K562 (cell line): ENCODE results near the gene SCFD2. TPM values are rescaled to one million over a fixed set of nuclear protein-coding genes. Genes with fewer than 3 reads are reported as not detected.

Experiments used
- ATAC-seq: fragments of 200-7000 bp; cut with Tn5 transposase; 3 replicates; pipeline ENCODE4 v1.9.1; 2020; ENCODE audit warnings: moderate library complexity
- BruUV-seq: library from RNA; stranded (reverse); fragments of 400-500 nt; replicated peaks from 2 replicates; lab custom pipeline; 2021; lab: Mats Ljungman, UMichigan
- CTCF ChIA-PET: fragments of 300-600 bp; formaldehyde crosslinking; extraction: SDS; loops from one replicate; lab custom pipeline; 2021; ENCODE audit warnings: low intra/inter-chr PET ratio; lab: Yijun Ruan, JAX
- POLR2A ChIA-PET: fragments of 300-600, 350-650 bp; sonication (Branson Sonifier 250); formaldehyde crosslinking; extraction: SDS; loops from one replicate; lab custom pipeline; 2021; ENCODE audit warnings: antibody characterized with exemption, inconsistent platforms; lab: Yijun Ruan, JAX
- DNase-seq, 4 experiments: peaks; one replicate each; pipeline versions ENCODE4 v3.0.0 to v3.0.0-alpha.2; 2011 to 2018; ENCODE audit warnings: low spot score in 3 of 4, mixed read lengths in 3 of 4; ENCODE audit errors: extremely low read depth in 1 of 4
- FAIRE-seq: peaks from 2 replicates; lab custom pipeline; 2011; peaks lifted over from hg19 to GRCh38; lab: Jason Lieb, UNC
- H2AFZ ChIP-seq: 2 replicates; pipeline ENCODE4 v1.6.0; 2011; ENCODE audit warnings: low read depth, low read length, control low read depth, inconsistent platforms
- H3K27ac ChIP-seq: fragments of 200-600 bp; 3 replicates; pipeline ENCODE4 v1.8.0; 2011; ENCODE audit warnings: low read depth, mild to moderate bottlenecking, control low read depth, inconsistent platforms, low read length, moderate library complexity, mixed read lengths; ENCODE audit errors: extremely low read depth
- H3K27me3 ChIP-seq, 2 experiments: fragments of 300-600 bp in 1 of 2; 2 replicates in 1 of 2; 3 replicates in 1 of 2; pipeline versions ENCODE4 v1.6.0 to v1.8.0; 2011; ENCODE audit warnings: inconsistent platforms in 2 of 2, low read length in 2 of 2, mild to moderate bottlenecking in 1 of 2, mixed read lengths in 1 of 2, moderate library complexity in 1 of 2; ENCODE audit not compliant: control insufficient read depth in 2 of 2, insufficient read depth in 2 of 2
- H3K36me3 ChIP-seq: fragments of 300-600 bp; 3 replicates; pipeline ENCODE4 v1.8.0; 2011; ENCODE audit warnings: mild to moderate bottlenecking, low read length, inconsistent platforms; ENCODE audit not compliant: control insufficient read depth, insufficient read depth
- H3K4me1 ChIP-seq, 2 experiments: fragments of 200-600 bp in 1 of 2; replicated peaks in 1 of 2; 2 replicates in 1 of 2; 3 replicates in 1 of 2; pipeline versions ENCODE4 v1.5.1 to v1.8.0; 2011; ENCODE audit warnings: inconsistent platforms in 2 of 2, low read length in 2 of 2, mild to moderate bottlenecking in 1 of 2, mixed read lengths in 1 of 2, moderate library complexity in 1 of 2; ENCODE audit not compliant: control insufficient read depth in 2 of 2, insufficient read depth in 2 of 2
- H3K4me2 ChIP-seq: 2 replicates; pipeline ENCODE4 v1.6.1; 2011; ENCODE audit warnings: low read length, control low read depth, inconsistent platforms, mixed read lengths; ENCODE audit not compliant: insufficient read depth
- H3K4me3 ChIP-seq: fragments of 200-600 bp; sonication (generic), shearing (Covaris generic); 2 replicates; pipeline ENCODE4 v1.5.1; 2016; ENCODE audit warnings: control low read depth, inconsistent platforms
- H3K79me2 ChIP-seq: fragments of 200-600 bp; 3 replicates; pipeline ENCODE4 v1.8.0; 2011; ENCODE audit warnings: low read length, inconsistent platforms; ENCODE audit not compliant: control insufficient read depth, insufficient read depth
- H3K9ac ChIP-seq, 2 experiments: 2 replicates each; pipeline versions ENCODE4 v1.6.0 to v1.6.1; 2011; ENCODE audit warnings: low read depth in 2 of 2, low read length in 2 of 2, control low read depth in 1 of 2, inconsistent platforms in 1 of 2, mild to moderate bottlenecking in 1 of 2, mixed read lengths in 1 of 2; ENCODE audit not compliant: insufficient read depth in 1 of 2
- H3K9me1 ChIP-seq: one replicate; pipeline ENCODE4 v1.6.0; 2011; ENCODE audit warnings: inconsistent platforms, mild to moderate bottlenecking, low read length, moderate library complexity; ENCODE audit not compliant: control insufficient read depth, insufficient read depth
- H3K9me3 ChIP-seq: replicated peaks from 2 replicates; pipeline ENCODE4 v1.5.1; 2011; ENCODE audit warnings: low read depth, low read length, inconsistent platforms; ENCODE audit not compliant: control insufficient read depth, insufficient read depth
- H4K20me1 ChIP-seq: replicated peaks from 2 replicates; pipeline ENCODE4 v1.6.1; 2011; ENCODE audit warnings: low read length, inconsistent platforms, mixed read lengths; ENCODE audit not compliant: control insufficient read depth, insufficient read depth
- ARID3A ChIP-seq: IDR thresholded peaks from 2 replicates; pipeline ENCODE4 v1.6.1; 2012; ENCODE audit warnings: low read depth, low read length, improper control_type of control experiment, borderline replicate concordance
- BCL6 ChIP-seq: fragments of 250-450 bp; sonication (Bioruptor Pico); IDR thresholded peaks from 2 replicates; pipeline ENCODE4 v1.4.0; 2020
- CAMTA2 ChIP-seq: fragments of 250-450 bp; sonication (Bioruptor Pico); conservative IDR thresholded peaks from 2 replicates; pipeline ENCODE4 v1.5.1; 2022
- CBX2 ChIP-seq: fragments of 200-600 bp; sonication (generic); IDR thresholded peaks from one replicate; pipeline ENCODE4 v1.6.1; 2012; ENCODE audit warnings: mild to moderate bottlenecking, low read length, inconsistent platforms; ENCODE audit not compliant: insufficient read depth, poor library complexity, severe bottlenecking
- EHMT2 ChIP-seq: fragments of 450-650 bp; IDR thresholded peaks from 2 replicates; pipeline ENCODE4 v1.6.1; 2018; ENCODE audit warnings: antibody characterized with exemption
- FOXA3 ChIP-seq, 2 experiments: fragments of 450-650 bp in 1 of 2; sonication (generic) in 1 of 2; formaldehyde crosslinking; IDR thresholded peaks in 1 of 2; conservative IDR thresholded peaks in 1 of 2; 2 replicates each; pipeline versions ENCODE4 v1.4.0 to v1.8.0; 2020 to 2022; ENCODE audit warnings: mild to moderate bottlenecking in 2 of 2, missing genetic modification reagents in 1 of 2
- HDAC2 ChIP-seq: fragments of 450-650 bp; IDR thresholded peaks from 2 replicates; pipeline ENCODE4 v1.6.1; 2016; ENCODE audit warnings: mild to moderate bottlenecking
- HIVEP1 ChIP-seq: fragments of 250-450 bp; sonication (Bioruptor Pico); IDR thresholded peaks from 2 replicates; pipeline ENCODE4 v1.4.0; 2020; ENCODE audit warnings: mild to moderate bottlenecking
- HNRNPLL ChIP-seq: fragments of 200-400 bp; formaldehyde crosslinking; IDR thresholded peaks from 2 replicates; pipeline ENCODE4 v1.6.1; 2017; ENCODE audit warnings: low read length, low read depth, mild to moderate bottlenecking; ENCODE audit not compliant: poor library complexity, severe bottlenecking
- KDM5B ChIP-seq: fragments of 200-600 bp; sonication (generic); IDR thresholded peaks from 2 replicates; pipeline ENCODE4 v1.6.1; 2012; ENCODE audit warnings: low read depth, mild to moderate bottlenecking, moderate library complexity, low read length, control low read depth, inconsistent platforms; ENCODE audit not compliant: insufficient replicate concordance
- MAFF ChIP-seq: IDR thresholded peaks from 2 replicates; pipeline ENCODE4 v1.6.1; 2012; ENCODE audit warnings: low read length, improper control_type of control experiment
- MAFG ChIP-seq: fragments of 450-650 bp; conservative IDR thresholded peaks from 2 replicates; pipeline ENCODE4 v1.6.1; 2016; ENCODE audit warnings: missing genetic modification characterization, missing compliant biosample characterization
- MCM2 ChIP-seq: fragments of 450-650 bp; IDR thresholded peaks from 2 replicates; pipeline ENCODE4 v1.6.1; 2017; ENCODE audit warnings: low read depth, mild to moderate bottlenecking
- RAD21 ChIP-seq, 2 experiments: fragments of 250-450 bp in 1 of 2; fragments of 450-650 bp in 1 of 2; sonication (Bioruptor Pico) in 1 of 2; formaldehyde crosslinking in 1 of 2; IDR thresholded peaks in 1 of 2; conservative IDR thresholded peaks in 1 of 2; 2 replicates each; pipeline versions ENCODE4 v1.4.0 to v1.8.0; 2020 to 2022; ENCODE audit warnings: mild to moderate bottlenecking in 2 of 2, moderate library complexity in 1 of 2
- RBM22 ChIP-seq: fragments of 200-400 bp; formaldehyde crosslinking; IDR thresholded peaks from 2 replicates; pipeline ENCODE4 v1.6.1; 2018; ENCODE audit warnings: low read length, low read depth; ENCODE audit not compliant: poor library complexity, severe bottlenecking
- SETDB1 ChIP-seq: IDR thresholded peaks from one replicate; pipeline ENCODE4 v1.6.1; 2012; ENCODE audit warnings: low read length, control low read depth, inconsistent platforms
- SMAD2 ChIP-seq: fragments of 150-350 bp; IDR thresholded peaks from 2 replicates; pipeline ENCODE4 v1.6.1; 2014; ENCODE audit warnings: low read depth, mild to moderate bottlenecking, low read length
- SMARCC2 ChIP-seq: fragments of 450-650 bp; IDR thresholded peaks from 2 replicates; pipeline ENCODE4 v1.6.1; 2017; ENCODE audit warnings: antibody characterized with exemption, moderate library complexity, mild to moderate bottlenecking, low read depth
- VEZF1 ChIP-seq: fragments of 200-800 bp; sonication (Bioruptor generic); IDR thresholded peaks from 2 replicates; pipeline ENCODE4 v1.6.1; 2017; ENCODE audit warnings: missing genetic modification characterization, missing compliant biosample characterization
- ZNF140 ChIP-seq: fragments of 250-450 bp; sonication (Bioruptor Pico); IDR thresholded peaks from 2 replicates; pipeline ENCODE4 v1.8.0; 2021; ENCODE audit warnings: moderate library complexity, mild to moderate bottlenecking, inconsistent platforms
- ZNF316 ChIP-seq: fragments of 450-650 bp; IDR thresholded peaks from 2 replicates; pipeline ENCODE4 v1.6.1; 2016
- ZNF551 ChIP-seq: fragments of 250-450 bp; sonication (Bioruptor Pico); IDR thresholded peaks from 2 replicates; pipeline ENCODE4 v1.5.0; 2021; ENCODE audit warnings: mild to moderate bottlenecking, moderate library complexity
- WGBS: fragments of 100-300 bp; shearing (Covaris generic); methylation state at CpG from one replicate; pipeline ENCODE4 v1.1.6; 2016; ENCODE audit warnings: low coverage, mixed read lengths; ENCODE audit not compliant: insufficient coverage; ENCODE audit errors: missing lambda C conversion rate; 5-methylcytosine and 5-hydroxymethylcytosine counted together
- in situ Hi-C: fragments of 300-500 bp; cut with MboI; formaldehyde crosslinking; loops from 4 replicates; pipeline ENCODE4 v1.15.0; 2018; ENCODE audit warnings: inconsistent platforms, mixed read lengths
- intact Hi-C: fragments of 100-400 bp; cut with micrococcal nuclease; formaldehyde crosslinking; loops from 2 replicates; pipeline ENCODE4 v1.14.2; 2022
- polyA plus RNA-seq, 8 experiments: library from polyadenylated mRNA; depleted of rRNA in 4 of 8; stranded (reverse) in 5 of 8; unstranded in 3 of 8; fragments of >200 nt; fragmentation: Nextera tagmentation in 2 of 8; fragmentation: Illumina TruSeq in 1 of 8; extraction: Ambion mirVana in 2 of 8; extraction: Trizol in 1 of 8; gene quantifications; 2 replicates each; pipeline versions ENCODE4 v1.2.1 to v1.2.3, GENCODE V29; 2011 to 2014; ENCODE audit warnings: inconsistent platforms in 1 of 8, missing spikeins in 1 of 8
- total RNA-seq, 7 experiments: library from RNA; depleted of rRNA in 6 of 7; stranded (reverse); fragments of >200 nt in 6 of 7; fragmentation: Illumina TruSeq in 2 of 7; extraction: Trizol in 2 of 7; gene quantifications; 2 replicates each; pipeline versions ENCODE4 v1.2.1 to v1.2.3, GENCODE V29; 2011 to 2021; ENCODE audit warnings: low replicate concordance in 1 of 7

The SCFD2 gene
- total and polyA plus RNA-seq, 9 of the 15 experiments (the other 6 are each of a cell fraction or from before 2014, with no cell fraction given), result 5.7 to 30.3 (median 22.8) TPM

GRCh38 chr4:53040851-53041250 is 325.0 kb downstream of the SCFD2 start (continued):
- TF ChIP-seq FOXA3 (CRISPR knock-in tag; conservative IDR thresholded peaks at IDR 0.05 in 1 of 2, IDR thresholded peaks at IDR 0.05 in 1 of 2) (no peak), SMARCC2 (no peak), MAFG (tag) (no peak), CAMTA2 (CRISPR knock-in tag) (no peak), ZNF316 (no peak), ZNF551 (no peak), SETDB1 (no peak), MAFF (no peak), EHMT2 (no peak)

- Histone ChIP-seq H3K9me1 (no peaks in the 10 kb centered on the region), H3K79me2 (no peaks in the 10 kb centered on the region), H3K4me3 (no peak overlapping the region), H2AFZ (no peak overlapping the region), H3K36me3 (no peaks in the 10 kb centered on the region), H3K27ac (no peak overlapping the region; the same call in 2 of the 3 replicates), H3K4me2 (no peak overlapping the region), H3K9me3 (no peaks in the 10 kb centered on the region), H3K27me3 (no peaks in the 10 kb centered on the region), H3K4me1 (peaks cover 0 to 14% of the 10 kb centered on the region in 2 experiments; a peak in 2 of 5 replicates), H4K20me1 (no peaks in the 10 kb centered on the region), H3K9ac (no peak overlapping the region)
- DNase-seq, result no peak
- ATAC-seq, result no peak
- intact Hi-C loops (no loop called here), in situ Hi-C loops (no loop called here)
- FAIRE-seq, result no peak
- ChIA-PET CTCF (no interaction called here), POLR2A (no interaction called here)
- no TSS peak for BruUV-seq
- WGBS, result 85% methylated on average over 2 of the region's 2 CpGs
- no peak for TF ChIP-seq CBX2
- no peak for TF ChIP-seq RBM22
- TF ChIP-seq ZNF140, result no peak
- TF ChIP-seq RAD21 (CRISPR knock-in tag; conservative IDR thresholded peaks at IDR 0.05 in 1 of 2, IDR thresholded peaks at IDR 0.05 in 1 of 2), result no peak
- TF ChIP-seq HIVEP1 (CRISPR knock-in tag), result no peak
- TF ChIP-seq BCL6 (CRISPR knock-in tag), result no peak
- TF ChIP-seq SMAD2, result no peak
- no peak for TF ChIP-seq VEZF1 (CRISPR knock-in tag)
- no peak for TF ChIP-seq HDAC2
- TF ChIP-seq KDM5B, result no peak
- no peak for TF ChIP-seq ARID3A
- no peak for TF ChIP-seq HNRNPLL
- no peak for TF ChIP-seq MCM2
These were observed 325.4 kb downstream of the SCFD2 start for GRCh38 chr4:53040459-53040815.
